Nephron (organoid): ENCODE data around the gene ZHX3.

Experiments used
- H3K27ac Mint-ChIP-seq, 3 experiments: 2 replicates each; pipeline ENCODE4 v1.8.0; 2020; ENCODE audit warnings: mixed read lengths in 3 of 3, mild to moderate bottlenecking in 2 of 3, moderate library complexity in 1 of 3
- H3K27me3 Mint-ChIP-seq: 2 replicates; pipeline ENCODE4 v1.8.0; 2021; ENCODE audit warnings: low read depth, mild to moderate bottlenecking, moderate library complexity, mixed read lengths
- H3K36me3 Mint-ChIP-seq: 2 replicates; pipeline ENCODE4 v1.8.0; 2020; ENCODE audit warnings: low read depth, mixed read lengths
- H3K4me1 Mint-ChIP-seq: 2 replicates; pipeline ENCODE4 v1.8.0; 2020; ENCODE audit warnings: mixed read lengths
- H3K4me3 Mint-ChIP-seq, 3 experiments: 2 replicates each; pipeline ENCODE4 v1.8.0; 2020; ENCODE audit warnings: mild to moderate bottlenecking in 3 of 3, mixed read lengths in 3 of 3, moderate library complexity in 2 of 3
- H3K9me3 Mint-ChIP-seq: 2 replicates; pipeline ENCODE4 v1.8.0; 2020; ENCODE audit warnings: mixed read lengths
- TF ChIP-seq, protein P1 (sequence below), 3 experiments: fragments of 200-600 bp; sonication (generic); IDR thresholded peaks; one replicate each; pipeline ENCODE4 v1.5.0; 2021; ENCODE audit warnings: antibody characterized with exemption in 3 of 3; ENCODE audit not compliant: unreplicated experiment in 3 of 3

ZHX3 gene

DNA sequence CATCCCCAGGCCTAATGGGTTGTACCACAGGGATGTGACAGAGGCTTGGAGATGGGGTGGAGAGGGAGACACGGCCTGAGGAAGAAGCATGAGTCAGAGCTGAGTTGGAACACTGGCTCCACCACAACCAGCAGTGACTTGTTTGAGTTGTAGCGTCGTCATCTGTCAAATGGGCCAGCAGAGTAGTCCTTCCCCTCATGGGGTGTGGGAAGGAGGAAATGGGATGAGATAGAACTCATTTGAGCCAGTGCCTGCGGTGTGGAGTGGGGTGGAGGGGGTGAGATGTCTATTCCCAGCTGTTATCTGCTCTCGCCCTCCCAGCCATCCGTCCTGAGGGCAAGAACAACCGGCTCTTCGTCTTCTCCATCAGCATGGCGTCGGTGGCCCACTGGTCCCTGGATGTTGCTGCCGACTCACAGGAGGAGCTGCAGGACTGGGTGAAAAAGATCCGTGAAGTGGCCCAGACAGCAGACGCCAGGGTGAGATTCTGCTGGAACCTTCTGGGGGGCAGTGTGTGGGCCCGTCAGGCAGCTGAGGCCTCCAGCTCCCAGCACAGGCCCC lies 147.7 kb downstream of the ZHX3 start:
- H3K27me3 Mint-ChIP-seq: no peaks in the 10 kb centered on the region
- no peak overlapping the region for H3K4me3 Mint-ChIP-seq
- no peaks in the 10 kb centered on the region for H3K9me3 Mint-ChIP-seq
- TF ChIP-seq, protein P1, sequence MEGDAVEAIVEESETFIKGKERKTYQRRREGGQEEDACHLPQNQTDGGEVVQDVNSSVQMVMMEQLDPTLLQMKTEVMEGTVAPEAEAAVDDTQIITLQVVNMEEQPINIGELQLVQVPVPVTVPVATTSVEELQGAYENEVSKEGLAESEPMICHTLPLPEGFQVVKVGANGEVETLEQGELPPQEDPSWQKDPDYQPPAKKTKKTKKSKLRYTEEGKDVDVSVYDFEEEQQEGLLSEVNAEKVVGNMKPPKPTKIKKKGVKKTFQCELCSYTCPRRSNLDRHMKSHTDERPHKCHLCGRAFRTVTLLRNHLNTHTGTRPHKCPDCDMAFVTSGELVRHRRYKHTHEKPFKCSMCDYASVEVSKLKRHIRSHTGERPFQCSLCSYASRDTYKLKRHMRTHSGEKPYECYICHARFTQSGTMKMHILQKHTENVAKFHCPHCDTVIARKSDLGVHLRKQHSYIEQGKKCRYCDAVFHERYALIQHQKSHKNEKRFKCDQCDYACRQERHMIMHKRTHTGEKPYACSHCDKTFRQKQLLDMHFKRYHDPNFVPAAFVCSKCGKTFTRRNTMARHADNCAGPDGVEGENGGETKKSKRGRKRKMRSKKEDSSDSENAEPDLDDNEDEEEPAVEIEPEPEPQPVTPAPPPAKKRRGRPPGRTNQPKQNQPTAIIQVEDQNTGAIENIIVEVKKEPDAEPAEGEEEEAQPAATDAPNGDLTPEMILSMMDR (IDR thresholded peaks at IDR 0.05; ENCODE audit: unreplicated experiment in 3 of 3): no peak
- no peak overlapping the region for H3K27ac Mint-ChIP-seq
- peaks cover 82% of the 10 kb centered on the region for H3K36me3 Mint-ChIP-seq
- H3K4me1 Mint-ChIP-seq: peaks cover 12% of the 10 kb centered on the region

DNA sequence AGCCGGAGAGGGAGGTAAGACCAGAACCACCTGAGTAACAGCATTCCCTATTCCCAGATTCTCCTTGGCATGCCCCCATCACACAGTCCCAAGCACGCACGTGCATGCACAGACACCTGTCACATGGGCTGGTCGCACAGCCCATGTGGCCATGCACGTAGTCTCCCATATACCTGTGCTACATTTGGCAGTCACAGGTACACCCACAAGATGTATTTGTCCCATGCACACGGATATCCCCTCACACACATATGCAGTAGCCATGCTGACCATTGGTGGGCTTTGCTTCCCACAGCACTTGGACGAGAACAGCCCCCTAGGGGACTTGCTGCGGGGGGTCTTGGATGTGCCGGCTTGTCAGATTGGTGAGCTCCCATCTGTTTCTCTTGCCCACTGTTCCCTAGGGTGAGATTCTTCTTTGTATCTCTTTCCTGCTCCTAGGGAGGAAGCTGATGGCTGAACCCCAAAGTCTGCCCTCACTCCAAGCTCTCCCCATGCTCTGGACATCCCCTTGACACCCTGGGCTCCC lies 148.3 kb downstream of the ZHX3 start:
- Mint-ChIP-seq H3K27ac (no peak overlapping the region), H3K4me3 (no peak overlapping the region), H3K27me3 (no peaks in the 10 kb centered on the region), H3K36me3 (peaks cover 81% of the 10 kb centered on the region), H3K4me1 (peaks cover 6% of the 10 kb centered on the region), H3K9me3 (no peaks in the 10 kb centered on the region)
- TF ChIP-seq, protein P1 (IDR thresholded peaks at IDR 0.05; ENCODE audit: unreplicated experiment in 3 of 3): no peak

DNA sequence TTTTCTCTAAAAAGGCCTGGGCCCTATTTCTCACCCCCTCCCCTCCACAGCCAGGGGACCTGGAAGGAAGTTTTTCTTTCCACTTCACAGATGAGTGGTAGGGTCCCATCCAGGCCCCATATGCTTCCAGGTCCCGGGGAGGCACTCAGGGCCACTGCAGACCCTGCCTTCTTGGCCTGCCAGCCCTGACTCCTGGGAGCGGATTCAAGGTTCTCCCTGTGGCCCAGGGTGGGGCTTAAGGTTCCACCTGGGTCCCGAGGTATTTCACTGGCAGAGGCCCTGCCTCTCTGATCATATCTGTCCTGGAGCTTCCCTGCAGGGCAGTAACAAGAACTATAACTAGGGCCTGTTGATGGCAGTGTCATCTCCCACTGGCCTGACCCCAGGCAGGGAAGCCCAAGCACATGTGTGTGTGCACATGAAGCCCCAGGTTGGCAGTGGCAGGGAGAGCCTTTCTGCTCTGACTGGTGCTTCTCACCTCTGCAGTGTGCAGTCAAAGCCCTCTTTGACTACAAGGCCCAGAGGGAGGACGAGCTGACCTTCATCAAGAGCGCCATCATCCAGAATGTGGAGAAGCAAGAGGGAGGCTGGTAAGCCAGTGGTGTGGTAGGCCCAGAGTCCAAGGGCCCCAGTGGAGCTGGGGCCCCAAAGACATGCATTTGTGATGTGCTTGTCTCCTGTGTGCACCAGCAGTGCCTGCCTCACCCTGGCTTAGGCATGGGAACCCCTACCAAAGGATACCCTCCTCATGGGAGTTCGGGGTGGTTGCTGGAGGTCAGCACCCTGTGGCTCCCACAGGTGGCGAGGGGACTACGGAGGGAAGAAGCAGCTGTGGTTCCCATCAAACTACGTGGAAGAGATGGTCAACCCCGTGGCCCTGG lies 149.0 kb downstream of the ZHX3 start:
- peaks cover 6% of the 10 kb centered on the region for H3K4me1 Mint-ChIP-seq
- no peak overlapping the region for H3K4me3 Mint-ChIP-seq

DNA sequence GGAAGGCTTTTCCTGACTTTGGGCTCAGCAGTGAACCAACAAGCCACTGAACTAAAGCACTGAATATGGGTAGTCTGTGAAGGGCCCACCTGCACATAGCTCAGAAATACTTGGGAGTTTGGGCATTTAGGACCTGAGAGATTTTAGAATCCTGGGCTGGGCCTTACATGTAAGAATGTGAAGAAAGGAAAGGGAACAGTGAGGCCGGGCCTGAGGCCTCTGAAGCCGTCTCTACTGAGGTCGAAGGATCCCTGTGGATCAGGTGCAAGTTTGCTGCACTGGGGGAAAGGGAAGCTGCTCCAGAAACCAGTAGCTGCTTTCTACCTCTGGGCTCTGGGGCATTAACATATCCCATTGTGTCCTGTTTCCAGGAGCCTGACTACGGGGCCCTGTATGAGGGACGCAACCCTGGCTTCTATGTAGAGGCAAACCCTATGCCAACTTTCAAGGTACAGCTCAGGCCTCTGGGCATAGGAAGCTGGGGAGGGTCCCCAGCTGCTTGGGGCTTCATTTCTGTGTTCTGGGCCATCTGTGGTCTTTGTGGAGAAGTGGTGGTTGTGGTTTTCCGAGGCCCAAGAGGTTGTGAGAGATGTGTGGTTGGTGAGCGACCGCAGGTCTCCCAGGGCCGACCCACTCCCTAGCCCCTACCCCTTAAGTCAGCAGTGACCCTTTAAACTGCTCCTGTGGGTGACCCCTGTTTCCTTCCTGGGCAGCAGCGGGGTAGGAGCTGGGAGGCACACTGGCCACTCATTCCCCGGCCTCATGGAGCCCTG lies 149.9 kb downstream of the ZHX3 start:
- no peak overlapping the region for H3K27ac Mint-ChIP-seq
- TF ChIP-seq, protein P1 (IDR thresholded peaks at IDR 0.05; ENCODE audit: unreplicated experiment in 3 of 3): no peak
- no peak overlapping the region for H3K4me3 Mint-ChIP-seq
- no peaks in the 10 kb centered on the region for H3K9me3 Mint-ChIP-seq
- no peaks in the 10 kb centered on the region for H3K4me1 Mint-ChIP-seq
- no peaks in the 10 kb centered on the region for H3K27me3 Mint-ChIP-seq
- peaks cover 82% of the 10 kb centered on the region for H3K36me3 Mint-ChIP-seq

More for the DNA sequence above, 149.0 kb downstream of the ZHX3 start:
- Mint-ChIP-seq H3K27me3 (no peaks in the 10 kb centered on the region), H3K27ac (no peak overlapping the region), H3K36me3 (peaks cover 82% of the 10 kb centered on the region), H3K9me3 (no peaks in the 10 kb centered on the region)
- TF ChIP-seq, protein P1 (IDR thresholded peaks at IDR 0.05; ENCODE audit: unreplicated experiment in 3 of 3): no peak

DNA sequence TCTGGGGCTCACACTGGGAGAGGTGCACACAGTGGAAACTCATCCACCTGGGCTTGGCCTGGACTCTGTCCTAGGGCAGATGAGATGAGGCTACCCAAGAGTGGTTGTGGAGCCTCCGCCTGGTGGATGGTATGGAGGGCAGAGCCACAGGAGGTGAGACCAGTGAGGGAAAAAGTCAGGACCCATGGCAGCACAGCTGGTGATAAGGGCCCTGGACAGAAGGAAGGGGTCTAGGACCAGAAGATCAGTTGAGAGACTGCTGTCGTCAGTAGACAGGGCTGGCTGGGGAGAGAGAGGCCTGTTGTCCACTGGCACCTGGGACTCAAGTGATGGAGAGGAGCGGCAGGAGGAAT lies 150.4 kb downstream of the ZHX3 start:
- Mint-ChIP-seq H3K4me3 (no peak overlapping the region), H3K9me3 (no peaks in the 10 kb centered on the region), H3K27ac (no peak overlapping the region), H3K4me1 (no peaks in the 10 kb centered on the region), H3K27me3 (no peaks in the 10 kb centered on the region), H3K36me3 (peaks cover 82% of the 10 kb centered on the region)
- TF ChIP-seq, protein P1 (IDR thresholded peaks at IDR 0.05; ENCODE audit: unreplicated experiment in 3 of 3): no peak
